Measurements from ENCODE around the gene GNAL. TPM values are rescaled to one million over a fixed set of nuclear protein-coding genes. Genes with fewer than 3 reads are reported as not detected.

The GNAL gene
- total and polyA plus RNA-seq, 2 of the 4 experiments (the other 2 are of a cell fraction), result 0.15 to 0.36 TPM

DNA sequence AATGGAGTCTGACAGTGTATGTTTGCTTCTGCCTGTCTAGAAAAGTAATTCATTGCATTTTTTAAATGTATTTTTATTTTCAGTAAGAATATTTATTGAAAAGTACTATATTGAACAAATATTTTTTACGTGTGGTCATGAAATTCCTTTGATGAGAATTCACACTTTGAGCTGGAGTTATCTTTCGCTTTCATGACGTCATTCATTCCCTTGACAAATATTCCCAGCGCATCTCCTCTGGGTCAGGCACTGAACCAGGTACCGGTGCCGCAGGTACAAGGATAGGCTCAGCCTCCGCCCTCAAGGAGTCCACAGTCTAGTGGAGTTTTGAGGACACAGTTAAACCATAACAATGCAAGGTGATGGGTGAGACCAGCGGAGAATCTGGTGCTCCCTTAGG lies 60.2 kb downstream of the GNAL start:
- Histone ChIP-seq H3K9ac (ENCODE audit: low read depth, low read length) (no peak overlapping the region), H2BK5ac (ENCODE audit: low read depth, low read length, poor library complexity, severe bottlenecking) (no peak overlapping the region), H2AK9ac (replicated peaks; ENCODE audit: low read depth, low read length, poor library complexity) (no peak overlapping the region), H4K5ac (ENCODE audit: low read depth, low read length) (no peak overlapping the region), H3K9me3 (ENCODE audit: control insufficient read depth, insufficient read depth, low read length) (no peaks in the 10 kb centered on the region; the same call in 1 of the 2 replicates), H3K18ac (ENCODE audit: low read depth, low read length) (no peak overlapping the region), H3K4me3 (ENCODE audit: insufficient read depth, low read depth, low read length) (no peak overlapping the region), H3K4me1 (ENCODE audit: control insufficient read depth, insufficient read depth, low read length) (no peaks in the 10 kb centered on the region), H2BK120ac (ENCODE audit: low read depth, low read length) (no peak overlapping the region), H2AK5ac (ENCODE audit: low read depth, low read length) (no peak overlapping the region), H3K4ac (ENCODE audit: low read depth, low read length) (no peak overlapping the region), H2AFZ (replicated peaks; ENCODE audit: low read length, poor library complexity) (no peak overlapping the region), H3K79me1 (ENCODE audit: low read depth in 1 of 2, low read length in 2 of 2) (no peaks in the 10 kb centered on the region), H3K56ac (ENCODE audit: extremely low read depth, insufficient read depth, low read length) (no peak overlapping the region), H2BK15ac (ENCODE audit: low read depth, low read length) (no peak overlapping the region), H4K91ac (ENCODE audit: insufficient read depth, low read depth, low read length) (no peak overlapping the region), H3K27ac (ENCODE audit: insufficient read depth, low read length) (no peak overlapping the region), H2BK20ac (ENCODE audit: low read depth, low read length) (no peak overlapping the region), H3K27me3 (ENCODE audit: control insufficient read depth, insufficient read depth, low read length) (peaks cover 66% of the 10 kb centered on the region), H3K9me1 (ENCODE audit: insufficient read depth, low read length) (no peaks in the 10 kb centered on the region), H3K4me2 (ENCODE audit: low read depth, low read length) (no peak overlapping the region), H4K8ac (ENCODE audit: low read depth in 2 of 2, low read length in 2 of 2) (no peak overlapping the region), H4K20me1 (ENCODE audit: insufficient read depth, low read length) (no peaks in the 10 kb centered on the region), H3K14ac (replicated peaks; ENCODE audit: low read depth, low read length) (no peak overlapping the region), H3K23ac (ENCODE audit: low read depth, low read length) (no peak overlapping the region), H3K36me3 (ENCODE audit: control insufficient read depth, insufficient read depth, low read length) (no peaks in the 10 kb centered on the region)
- intact Hi-C loops (cut with micrococcal nuclease) (no loop called here), in situ Hi-C loops (cut with MboI; ENCODE audit: low sequenced_read_pairs) (no loop called here), dilution Hi-C loops (cut with HindIII; ENCODE audit: low sequenced_read_pairs, unreplicated experiment) (no loop called here)
- ATAC-seq (ENCODE audit: low read depth) (no peak), DNase-seq (no peak)
- BruUV-seq (replicated peaks), result no TSS peak
- ChIA-PET POLR2A (ENCODE audit: unreplicated experiment) (no interaction called here), CTCF (no interaction called here)
- 80% methylated on average over 1 of the region's 8 CpGs; no CpG with 5 or more reads in 1 of the 2 experiments for WGBS, 2 experiments (ENCODE audit: extremely low coverage in 2 of 2, insufficient read length in 1 of 2)
- TF ChIP-seq, protein P1, sequence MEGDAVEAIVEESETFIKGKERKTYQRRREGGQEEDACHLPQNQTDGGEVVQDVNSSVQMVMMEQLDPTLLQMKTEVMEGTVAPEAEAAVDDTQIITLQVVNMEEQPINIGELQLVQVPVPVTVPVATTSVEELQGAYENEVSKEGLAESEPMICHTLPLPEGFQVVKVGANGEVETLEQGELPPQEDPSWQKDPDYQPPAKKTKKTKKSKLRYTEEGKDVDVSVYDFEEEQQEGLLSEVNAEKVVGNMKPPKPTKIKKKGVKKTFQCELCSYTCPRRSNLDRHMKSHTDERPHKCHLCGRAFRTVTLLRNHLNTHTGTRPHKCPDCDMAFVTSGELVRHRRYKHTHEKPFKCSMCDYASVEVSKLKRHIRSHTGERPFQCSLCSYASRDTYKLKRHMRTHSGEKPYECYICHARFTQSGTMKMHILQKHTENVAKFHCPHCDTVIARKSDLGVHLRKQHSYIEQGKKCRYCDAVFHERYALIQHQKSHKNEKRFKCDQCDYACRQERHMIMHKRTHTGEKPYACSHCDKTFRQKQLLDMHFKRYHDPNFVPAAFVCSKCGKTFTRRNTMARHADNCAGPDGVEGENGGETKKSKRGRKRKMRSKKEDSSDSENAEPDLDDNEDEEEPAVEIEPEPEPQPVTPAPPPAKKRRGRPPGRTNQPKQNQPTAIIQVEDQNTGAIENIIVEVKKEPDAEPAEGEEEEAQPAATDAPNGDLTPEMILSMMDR (conservative IDR thresholded peaks at IDR 0.05; ENCODE audit: low read depth, low read length), result no peak
- TF ChIP-seq POLR2A (IDR thresholded peaks at IDR 0.05; ENCODE audit: low read depth, low read length) (no peak), RCOR1 (IDR thresholded peaks at IDR 0.05; ENCODE audit: insufficient replicate concordance, low read length) (no peak), MAFK (IDR thresholded peaks at IDR 0.05; ENCODE audit: low read depth, low read length) (no peak), CEBPB (IDR thresholded peaks at IDR 0.05; ENCODE audit: low read depth, low read length) (no peak), BHLHE40 (IDR thresholded peaks at IDR 0.05; ENCODE audit: low read depth, low read length) (no peak), SMC3 (IDR thresholded peaks at IDR 0.05; ENCODE audit: low read depth, low read length) (no peak), CHD1 (IDR thresholded peaks at IDR 0.05; ENCODE audit: low read depth, low read length) (no peak), MAZ (IDR thresholded peaks at IDR 0.05; ENCODE audit: borderline replicate concordance, low read depth, low read length) (no peak), FOS (IDR thresholded peaks at IDR 0.05; ENCODE audit: low read depth, low read length) (no peak), RFX5 (IDR thresholded peaks at IDR 0.05; ENCODE audit: low read depth, low read length) (no peak), RAD21 (IDR thresholded peaks at IDR 0.05; ENCODE audit: low read length) (no peak), NFE2L2 (IDR thresholded peaks at IDR 0.05; ENCODE audit: low read depth, low read length) (no peak), USF2 (IDR thresholded peaks at IDR 0.05; ENCODE audit: low read depth, low read length) (no peak), MXI1 (IDR thresholded peaks at IDR 0.05; ENCODE audit: borderline replicate concordance, low read depth, low read length) (no peak)
- TF ChIP-seq, protein P2, sequence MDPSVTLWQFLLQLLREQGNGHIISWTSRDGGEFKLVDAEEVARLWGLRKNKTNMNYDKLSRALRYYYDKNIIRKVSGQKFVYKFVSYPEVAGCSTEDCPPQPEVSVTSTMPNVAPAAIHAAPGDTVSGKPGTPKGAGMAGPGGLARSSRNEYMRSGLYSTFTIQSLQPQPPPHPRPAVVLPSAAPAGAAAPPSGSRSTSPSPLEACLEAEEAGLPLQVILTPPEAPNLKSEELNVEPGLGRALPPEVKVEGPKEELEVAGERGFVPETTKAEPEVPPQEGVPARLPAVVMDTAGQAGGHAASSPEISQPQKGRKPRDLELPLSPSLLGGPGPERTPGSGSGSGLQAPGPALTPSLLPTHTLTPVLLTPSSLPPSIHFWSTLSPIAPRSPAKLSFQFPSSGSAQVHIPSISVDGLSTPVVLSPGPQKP (IDR thresholded peaks at IDR 0.05; ENCODE audit: borderline replicate concordance, low read depth, low read length), result no peak
